ENCODE data around the gene SORCS3. TPM values are rescaled to one million over a fixed set of nuclear protein-coding genes. Genes with fewer than 3 reads are reported as not detected.

SORCS3 gene
- polyA plus RNA-seq, 1 donor from 2014 or later: 9.8 TPM

DNA sequence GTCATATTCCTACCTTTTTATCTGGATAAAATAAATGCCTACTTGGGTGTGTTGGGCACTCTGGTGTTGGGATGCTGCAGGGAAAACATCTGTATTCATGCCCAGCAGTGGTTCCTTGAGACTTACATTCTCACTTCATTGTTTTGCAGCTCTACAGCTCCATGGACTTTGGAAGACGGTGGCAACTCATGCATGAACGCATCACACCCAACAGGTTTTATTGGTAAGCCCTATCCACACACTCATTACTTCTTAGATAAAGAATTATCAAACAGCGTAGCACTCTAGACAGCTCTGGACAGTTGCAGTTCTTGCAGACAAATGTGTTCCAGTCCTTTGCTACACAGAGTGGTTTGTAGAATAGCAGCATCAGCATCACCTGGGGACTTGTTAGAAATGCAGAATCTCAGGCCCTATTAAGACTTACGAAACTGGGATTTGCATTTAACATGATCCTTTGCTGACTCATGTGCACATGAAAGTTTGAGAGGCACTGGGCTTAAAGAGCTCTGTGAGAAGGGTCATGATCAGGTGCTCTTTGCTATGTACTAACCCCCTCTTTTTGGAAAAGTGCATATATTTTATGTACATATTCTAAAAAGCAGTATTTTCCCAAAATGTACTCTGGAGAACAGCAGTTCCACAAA, 401.9 kb downstream of the SORCS3 start:
- H3K79me2 ChIP-seq (replicated peaks; ENCODE audit: insufficient read depth, low read length): no peaks in the 10 kb centered on the region
- H3K4me2 ChIP-seq (ENCODE audit: low read length): no peak overlapping the region
- no peaks in the 10 kb centered on the region for H3K36me3 ChIP-seq (ENCODE audit: insufficient read depth, low read length)
- no peaks in the 10 kb centered on the region for H3F3A ChIP-seq (ENCODE audit: insufficient read depth, low read length, poor library complexity, severe bottlenecking)
- H3K27ac ChIP-seq (ENCODE audit: low read length): no peak overlapping the region
- no peaks in the 10 kb centered on the region for H3K27me3 ChIP-seq (ENCODE audit: insufficient read depth, low read depth, low read length)
- H4K20me1 ChIP-seq (ENCODE audit: insufficient read depth): no peaks in the 10 kb centered on the region
- TF ChIP-seq RAD21 (conservative IDR thresholded peaks at IDR 0.05) (no peak), EZH2 (IDR thresholded peaks at IDR 0.05; ENCODE audit: borderline replicate concordance, insufficient read depth, low read length, poor library complexity, severe bottlenecking) (no peak), POLR2AphosphoS5 (IDR thresholded peaks at IDR 0.05) (no peak), EP300 (conservative IDR thresholded peaks at IDR 0.05; ENCODE audit: poor library complexity, severe bottlenecking) (no peak), MXI1 (conservative IDR thresholded peaks at IDR 0.05; ENCODE audit: poor library complexity, severe bottlenecking) (no peak), TAF1 (IDR thresholded peaks at IDR 0.05; ENCODE audit: low read depth) (no peak), SMC3 (conservative IDR thresholded peaks at IDR 0.05; ENCODE audit: poor library complexity) (no peak)
- TF ChIP-seq, protein P1, sequence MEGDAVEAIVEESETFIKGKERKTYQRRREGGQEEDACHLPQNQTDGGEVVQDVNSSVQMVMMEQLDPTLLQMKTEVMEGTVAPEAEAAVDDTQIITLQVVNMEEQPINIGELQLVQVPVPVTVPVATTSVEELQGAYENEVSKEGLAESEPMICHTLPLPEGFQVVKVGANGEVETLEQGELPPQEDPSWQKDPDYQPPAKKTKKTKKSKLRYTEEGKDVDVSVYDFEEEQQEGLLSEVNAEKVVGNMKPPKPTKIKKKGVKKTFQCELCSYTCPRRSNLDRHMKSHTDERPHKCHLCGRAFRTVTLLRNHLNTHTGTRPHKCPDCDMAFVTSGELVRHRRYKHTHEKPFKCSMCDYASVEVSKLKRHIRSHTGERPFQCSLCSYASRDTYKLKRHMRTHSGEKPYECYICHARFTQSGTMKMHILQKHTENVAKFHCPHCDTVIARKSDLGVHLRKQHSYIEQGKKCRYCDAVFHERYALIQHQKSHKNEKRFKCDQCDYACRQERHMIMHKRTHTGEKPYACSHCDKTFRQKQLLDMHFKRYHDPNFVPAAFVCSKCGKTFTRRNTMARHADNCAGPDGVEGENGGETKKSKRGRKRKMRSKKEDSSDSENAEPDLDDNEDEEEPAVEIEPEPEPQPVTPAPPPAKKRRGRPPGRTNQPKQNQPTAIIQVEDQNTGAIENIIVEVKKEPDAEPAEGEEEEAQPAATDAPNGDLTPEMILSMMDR (IDR thresholded peaks at IDR 0.05; ENCODE audit: poor library complexity, severe bottlenecking): no peak
- TF ChIP-seq, protein P2, sequence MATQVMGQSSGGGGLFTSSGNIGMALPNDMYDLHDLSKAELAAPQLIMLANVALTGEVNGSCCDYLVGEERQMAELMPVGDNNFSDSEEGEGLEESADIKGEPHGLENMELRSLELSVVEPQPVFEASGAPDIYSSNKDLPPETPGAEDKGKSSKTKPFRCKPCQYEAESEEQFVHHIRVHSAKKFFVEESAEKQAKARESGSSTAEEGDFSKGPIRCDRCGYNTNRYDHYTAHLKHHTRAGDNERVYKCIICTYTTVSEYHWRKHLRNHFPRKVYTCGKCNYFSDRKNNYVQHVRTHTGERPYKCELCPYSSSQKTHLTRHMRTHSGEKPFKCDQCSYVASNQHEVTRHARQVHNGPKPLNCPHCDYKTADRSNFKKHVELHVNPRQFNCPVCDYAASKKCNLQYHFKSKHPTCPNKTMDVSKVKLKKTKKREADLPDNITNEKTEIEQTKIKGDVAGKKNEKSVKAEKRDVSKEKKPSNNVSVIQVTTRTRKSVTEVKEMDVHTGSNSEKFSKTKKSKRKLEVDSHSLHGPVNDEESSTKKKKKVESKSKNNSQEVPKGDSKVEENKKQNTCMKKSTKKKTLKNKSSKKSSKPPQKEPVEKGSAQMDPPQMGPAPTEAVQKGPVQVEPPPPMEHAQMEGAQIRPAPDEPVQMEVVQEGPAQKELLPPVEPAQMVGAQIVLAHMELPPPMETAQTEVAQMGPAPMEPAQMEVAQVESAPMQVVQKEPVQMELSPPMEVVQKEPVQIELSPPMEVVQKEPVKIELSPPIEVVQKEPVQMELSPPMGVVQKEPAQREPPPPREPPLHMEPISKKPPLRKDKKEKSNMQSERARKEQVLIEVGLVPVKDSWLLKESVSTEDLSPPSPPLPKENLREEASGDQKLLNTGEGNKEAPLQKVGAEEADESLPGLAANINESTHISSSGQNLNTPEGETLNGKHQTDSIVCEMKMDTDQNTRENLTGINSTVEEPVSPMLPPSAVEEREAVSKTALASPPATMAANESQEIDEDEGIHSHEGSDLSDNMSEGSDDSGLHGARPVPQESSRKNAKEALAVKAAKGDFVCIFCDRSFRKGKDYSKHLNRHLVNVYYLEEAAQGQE (IDR thresholded peaks at IDR 0.05; ENCODE audit: borderline replicate concordance): no peak
- no peak overlapping the region for H2AFZ ChIP-seq (ENCODE audit: low read depth, low read length)
- no peaks in the 10 kb centered on the region for H3K9me2 ChIP-seq (ENCODE audit: insufficient read depth, low read length)
- no peaks in the 10 kb centered on the region for H3K9me3 ChIP-seq (ENCODE audit: low read length)
- no peak overlapping the region for H3K4me3 ChIP-seq (ENCODE audit: low read length)
- no peak overlapping the region for H3K9ac ChIP-seq (ENCODE audit: low read length)

DNA sequence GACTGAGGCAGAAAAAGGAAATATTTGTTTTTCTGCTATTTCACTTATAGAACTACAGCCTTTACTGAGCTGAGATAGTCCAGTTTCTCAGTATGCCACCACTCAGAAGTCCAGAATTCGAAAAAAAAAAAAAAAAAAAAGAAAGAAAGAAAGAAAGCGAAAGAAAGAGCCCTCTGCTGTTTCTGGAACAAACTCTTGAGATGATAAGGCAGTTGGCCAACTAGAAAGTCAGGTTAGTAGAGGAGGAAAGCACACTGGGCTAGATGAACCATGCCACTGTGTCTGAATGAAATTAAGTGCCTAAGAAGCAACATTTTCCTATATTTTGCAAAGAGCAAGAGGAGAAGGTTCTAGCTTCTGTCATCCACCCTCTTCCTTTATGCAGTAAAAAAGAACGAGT, 403.8 kb downstream of the SORCS3 start:
- TF ChIP-seq EP300 (conservative IDR thresholded peaks at IDR 0.05; ENCODE audit: poor library complexity, severe bottlenecking): no peak
- no peak for TF ChIP-seq MXI1 (conservative IDR thresholded peaks at IDR 0.05; ENCODE audit: poor library complexity, severe bottlenecking)
- TF ChIP-seq, protein P1 (IDR thresholded peaks at IDR 0.05; ENCODE audit: poor library complexity, severe bottlenecking): no peak
- TF ChIP-seq, protein P2 (IDR thresholded peaks at IDR 0.05; ENCODE audit: borderline replicate concordance): no peak
- no peak for TF ChIP-seq RAD21 (conservative IDR thresholded peaks at IDR 0.05)
- Histone ChIP-seq H4K20me1 (ENCODE audit: insufficient read depth) (no peaks in the 10 kb centered on the region), H3K9ac (ENCODE audit: low read length) (no peak overlapping the region), H3K27ac (ENCODE audit: low read length) (no peak overlapping the region), H3F3A (ENCODE audit: insufficient read depth, low read length, poor library complexity, severe bottlenecking) (no peaks in the 10 kb centered on the region), H3K4me2 (ENCODE audit: low read length) (no peak overlapping the region), H3K36me3 (ENCODE audit: insufficient read depth, low read length) (no peaks in the 10 kb centered on the region), H3K9me3 (ENCODE audit: low read length) (no peaks in the 10 kb centered on the region), H3K79me2 (replicated peaks; ENCODE audit: insufficient read depth, low read length) (no peaks in the 10 kb centered on the region), H3K27me3 (ENCODE audit: insufficient read depth, low read depth, low read length) (no peaks in the 10 kb centered on the region), H3K4me3 (ENCODE audit: low read length) (no peak overlapping the region), H3K9me2 (ENCODE audit: insufficient read depth, low read length) (no peaks in the 10 kb centered on the region), H2AFZ (ENCODE audit: low read depth, low read length) (no peak overlapping the region)
